Right renal pelvis (tissue), 4 donors: Measurements from ENCODE around the gene CFAP70. TPM values are rescaled to one million over a fixed set of nuclear protein-coding genes. Genes with fewer than 3 reads are reported as not detected.
"Not testable (repeated sequence)": the region's sequence is repeated elsewhere in the genome, so short reads cannot be mapped to it uniquely, and the experiment has no call there.

Source experiments
- DNase-seq, 4 donors: peaks; one replicate each; pipeline ENCODE4 v3.0.0-alpha.2; 2013; ENCODE audit warnings: low read depth in 4 of 4, low spot score in 3 of 4, missing footprints in 1 of 4
- polyA plus RNA-seq, 4 donors: library from polyadenylated mRNA; unstranded; fragments of 120-200 nt; gene quantifications; one replicate each; pipeline ENCODE4 v1.2.1, GENCODE V29; 2013; ENCODE audit not compliant: insufficient read length in 4 of 4

CFAP70 gene
- polyA plus RNA-seq: 10 to 100 TPM; 11.9 to 18.7 (median 12.1) TPM

DNA sequence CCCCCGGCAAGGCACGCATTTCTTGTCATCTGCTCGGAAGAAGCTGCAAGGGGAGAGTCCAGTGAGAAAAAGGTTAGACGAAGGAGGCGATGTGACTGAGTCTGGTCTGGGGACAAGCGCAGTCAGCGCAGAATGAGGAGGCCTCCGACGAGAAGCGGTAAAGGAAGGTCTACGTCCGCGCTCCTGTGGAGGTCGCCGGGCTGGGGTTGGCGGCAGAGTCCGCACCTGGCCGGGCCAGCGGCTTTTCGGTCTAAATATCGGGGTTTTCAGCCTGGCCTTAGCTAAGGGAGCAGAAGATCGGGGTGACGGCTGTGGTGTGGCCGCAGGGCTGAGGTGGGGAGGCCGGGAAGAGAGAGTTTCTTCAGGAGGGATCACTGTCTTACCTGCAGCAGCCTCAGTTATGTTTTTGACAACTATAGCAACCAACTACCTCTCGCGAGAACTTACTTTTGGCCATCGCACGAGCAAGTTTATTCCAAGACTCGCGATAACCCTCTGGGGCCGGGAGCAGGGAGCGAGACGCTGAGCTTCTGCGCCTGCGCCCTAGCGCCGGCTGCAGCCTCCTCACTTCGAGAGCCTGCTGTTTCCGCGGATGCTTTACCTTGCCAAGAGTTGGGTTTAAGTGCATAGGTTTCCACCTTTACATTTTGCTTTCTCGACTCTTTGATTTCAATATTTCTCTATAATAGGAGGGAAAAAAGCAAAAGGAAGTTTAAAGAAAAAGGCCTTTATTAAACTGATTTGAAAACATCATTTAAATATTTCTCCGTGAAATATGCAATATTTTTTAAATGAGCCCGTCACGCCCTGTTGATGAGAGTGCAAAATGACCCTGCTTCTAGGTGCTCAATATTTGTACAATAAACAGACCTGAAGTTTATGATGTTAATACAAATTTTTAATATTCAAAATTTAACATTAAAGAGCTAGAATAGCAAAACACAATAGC, at the start of gene CFAP70:
Gene CFAP70 (minus strand): TSS at position 534 of the 949 bp plus-strand sequence. CDS start 4,068 bp downstream, outside the sequence.
- peak; percentile 93 to 97 (median 95) for DNase-seq

DNA sequence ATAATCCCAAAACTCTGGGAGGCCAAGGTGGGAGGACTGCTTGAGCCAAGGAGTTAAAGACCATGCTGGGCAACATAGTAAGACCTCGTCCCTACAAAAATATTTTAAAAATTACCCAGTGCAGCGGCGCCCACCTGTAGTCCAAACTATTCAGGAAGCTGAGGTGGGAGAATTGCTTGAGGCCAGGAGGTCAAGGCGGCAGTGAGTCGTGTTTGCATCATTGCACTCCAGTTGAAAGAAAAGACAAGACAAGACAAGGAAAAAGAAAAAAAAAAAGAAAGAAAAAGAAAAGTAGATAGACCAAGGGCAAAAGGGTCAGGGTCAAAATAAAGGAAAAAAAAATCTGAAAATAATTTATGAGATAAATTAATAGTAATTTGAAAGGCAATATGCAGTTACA, 49.4 kb upstream of the CFAP70 start:
- no peak for DNase-seq

DNA sequence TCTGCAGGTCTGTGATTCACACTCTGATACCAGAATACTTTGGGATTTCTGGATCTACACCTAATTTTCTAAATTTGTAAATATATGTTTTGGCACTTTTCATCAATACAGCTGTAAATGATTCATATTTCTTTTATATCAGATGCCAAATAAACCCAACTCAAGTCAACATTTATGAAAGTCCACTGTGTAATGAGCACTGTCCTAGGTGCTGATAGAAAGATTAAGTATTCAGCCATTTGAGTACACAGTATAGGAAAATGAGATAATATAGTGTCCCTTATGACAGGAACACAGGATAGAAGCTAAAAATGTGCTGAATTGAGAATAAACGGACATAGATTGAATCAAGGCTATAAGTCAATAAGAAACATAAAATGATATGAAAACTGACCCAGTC, 48.8 kb upstream of the CFAP70 start:
- no peak for DNase-seq

DNA sequence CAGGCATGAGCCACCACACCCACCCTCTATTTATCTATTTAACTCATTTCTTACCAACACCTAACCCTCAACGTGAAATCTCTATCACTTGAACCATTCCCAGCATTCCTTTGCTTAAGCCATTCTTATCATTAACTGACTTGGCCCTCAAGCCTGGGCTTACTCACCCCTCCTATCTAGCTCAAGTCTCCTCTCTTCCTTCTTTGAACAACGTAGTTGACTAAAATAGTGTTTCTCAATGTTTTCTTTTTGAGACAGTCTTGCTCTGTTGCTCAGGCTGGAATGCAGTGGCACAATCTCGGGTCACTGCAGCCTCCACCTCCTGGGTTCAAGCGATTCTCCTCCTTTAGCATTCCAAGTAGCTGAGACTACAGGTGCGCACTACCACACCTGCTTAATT, 48.2 kb upstream of the CFAP70 start:
- DNase-seq: no peak

DNA sequence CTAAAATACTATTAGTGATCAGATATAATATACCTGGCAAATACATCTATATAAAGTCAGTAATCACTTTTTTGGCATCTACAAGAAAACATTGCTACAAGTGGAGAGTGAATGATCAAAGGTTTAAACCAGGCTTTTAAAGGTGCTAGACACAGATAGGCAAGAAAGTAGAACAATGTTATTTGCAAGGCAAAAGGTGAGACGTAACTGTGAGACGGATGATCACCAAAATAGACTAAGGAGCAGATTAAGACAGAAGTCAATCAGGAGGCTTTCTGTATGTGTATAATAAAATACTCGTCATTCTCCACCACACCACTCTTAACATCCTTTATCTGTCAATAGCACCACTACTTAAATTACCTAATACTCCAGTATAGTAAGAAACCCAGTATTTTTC, 46.9 kb upstream of the CFAP70 start:
- no peak for DNase-seq

DNA sequence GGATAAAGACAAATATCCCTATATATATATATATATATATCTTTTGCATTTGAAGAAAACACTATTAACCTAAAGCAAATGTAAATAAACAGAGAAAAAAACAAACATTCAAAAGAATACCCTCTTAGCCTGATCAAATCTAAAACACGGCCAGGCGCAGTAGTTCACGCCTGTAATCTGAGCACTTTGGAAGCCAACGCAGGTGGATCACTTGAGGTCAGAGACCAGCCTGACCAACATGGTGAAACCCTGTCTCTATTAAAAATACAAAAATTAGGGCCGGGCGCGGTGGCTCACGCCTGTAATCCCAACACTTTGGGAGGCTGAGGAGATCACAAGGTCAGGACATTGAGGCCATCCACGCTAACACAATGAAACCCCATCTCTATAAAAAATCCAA, 46.0 kb upstream of the CFAP70 start:
- DNase-seq: no peak

DNA sequence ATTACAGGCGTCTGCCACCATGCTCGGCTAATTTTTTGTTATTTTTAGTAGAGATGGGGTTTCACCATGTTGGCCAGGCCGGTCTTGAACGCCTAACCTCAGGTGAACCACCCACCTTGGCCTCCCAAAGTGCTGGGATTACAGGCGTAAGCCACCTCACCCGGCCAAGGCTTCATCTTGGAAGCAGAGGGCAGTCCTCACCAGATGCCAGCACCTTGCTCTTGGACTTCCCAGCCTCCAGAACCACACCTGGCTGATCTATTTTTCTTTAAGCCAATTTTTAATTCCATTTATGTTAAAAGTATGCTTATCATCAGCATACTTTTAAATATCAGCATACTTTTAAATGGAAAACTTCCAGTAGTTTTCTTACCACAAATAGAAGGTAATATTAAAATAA, 43.0 kb upstream of the CFAP70 start:
- DNase-seq: no peak

DNA sequence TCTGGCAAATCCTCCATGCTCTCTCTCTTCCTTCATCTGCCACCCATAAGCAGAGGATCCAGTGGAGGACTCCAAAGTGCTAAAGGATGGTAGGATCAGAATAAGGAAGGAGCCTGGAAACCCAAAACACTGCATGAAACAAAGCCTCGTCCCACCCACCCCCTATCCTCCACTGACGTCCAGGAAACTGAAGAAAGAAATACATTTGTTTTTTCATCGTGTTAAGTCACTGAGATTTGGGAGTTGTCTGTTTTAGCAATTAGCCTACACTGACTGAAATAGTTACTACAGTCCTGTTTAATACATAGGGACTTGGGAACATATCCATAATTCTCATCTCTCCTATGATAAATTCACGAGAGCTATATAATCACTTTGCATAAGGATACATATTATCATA, 40.4 kb upstream of the CFAP70 start:
- DNase-seq: no peak

DNA sequence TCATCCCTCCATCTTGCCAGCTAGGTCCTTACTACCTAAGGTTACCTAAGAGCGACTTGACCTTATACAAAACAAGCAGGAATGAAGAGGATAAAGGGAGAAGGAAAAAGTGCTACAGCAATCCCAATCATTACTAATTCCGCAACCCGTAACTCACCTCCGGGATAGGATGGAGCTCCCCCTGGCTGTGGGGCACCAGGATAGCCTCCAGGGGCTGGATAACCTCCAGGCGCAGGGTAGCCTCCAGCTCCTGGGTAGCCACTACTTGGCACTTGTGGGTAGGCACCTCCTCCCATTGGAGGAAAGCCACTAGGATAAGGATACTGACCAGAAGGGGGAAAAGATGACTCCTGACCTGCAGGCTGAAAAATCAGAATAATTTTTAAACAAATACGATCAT, 39.4 kb upstream of the CFAP70 start:
- no peak for DNase-seq

DNA sequence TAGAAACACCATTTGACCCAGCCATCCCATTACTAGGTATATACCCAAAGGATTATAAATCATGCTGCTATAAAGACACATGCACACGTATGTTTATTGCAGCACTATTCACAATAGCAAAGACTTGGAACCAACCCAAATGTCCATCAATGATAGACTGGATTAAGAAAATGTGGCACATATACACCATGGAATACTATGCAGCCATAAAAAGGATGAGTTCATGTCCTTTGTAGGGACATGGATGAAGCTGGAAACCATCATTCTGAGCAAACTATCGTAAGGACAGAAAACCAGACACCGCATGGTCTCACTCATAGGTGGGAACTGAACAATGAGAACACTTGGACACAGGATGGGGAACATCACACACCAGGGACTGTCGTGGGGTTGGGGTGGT, 35.7 kb upstream of the CFAP70 start:
- DNase-seq: not testable (repeated sequence)

DNA sequence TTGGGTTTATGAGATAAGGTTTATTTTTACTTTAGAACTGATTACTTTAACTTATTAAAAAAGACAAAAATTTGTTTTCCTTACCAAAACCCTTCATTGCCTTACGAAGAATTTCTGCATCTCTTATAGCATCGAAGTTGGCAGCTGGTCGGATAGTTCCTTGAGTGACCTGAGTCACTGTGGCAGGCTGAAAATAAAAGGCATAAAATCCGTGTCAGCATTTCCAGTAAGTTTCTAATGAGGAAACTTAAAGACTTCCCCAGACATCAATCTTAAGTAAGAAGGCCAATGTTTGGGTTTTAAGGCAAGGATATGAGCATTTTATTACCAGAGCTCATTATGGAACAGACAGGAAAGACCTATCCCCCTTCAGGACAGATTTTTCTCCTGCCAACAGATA, 29.6 kb upstream of the CFAP70 start:
- DNase-seq: no peak

DNA sequence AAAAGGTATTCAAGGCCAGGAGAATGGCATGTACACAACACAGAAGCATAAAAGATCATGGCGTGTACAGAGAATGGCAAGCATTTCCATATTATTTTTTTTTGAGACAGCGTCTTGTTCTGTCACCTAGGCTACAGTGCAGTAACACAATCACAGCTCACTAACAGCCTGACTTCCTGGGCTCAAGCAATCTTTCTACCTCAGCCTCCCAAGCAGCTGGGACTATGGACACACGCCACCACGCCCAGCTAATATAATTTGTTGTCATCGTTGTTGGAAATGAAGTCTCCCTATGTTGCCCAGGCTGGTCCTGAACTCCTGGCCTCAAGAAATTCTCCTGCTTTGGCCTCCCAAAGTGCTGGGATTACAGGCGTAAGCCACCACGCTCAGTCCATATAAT, 27.9 kb upstream of the CFAP70 start:
- no peak for DNase-seq

DNA sequence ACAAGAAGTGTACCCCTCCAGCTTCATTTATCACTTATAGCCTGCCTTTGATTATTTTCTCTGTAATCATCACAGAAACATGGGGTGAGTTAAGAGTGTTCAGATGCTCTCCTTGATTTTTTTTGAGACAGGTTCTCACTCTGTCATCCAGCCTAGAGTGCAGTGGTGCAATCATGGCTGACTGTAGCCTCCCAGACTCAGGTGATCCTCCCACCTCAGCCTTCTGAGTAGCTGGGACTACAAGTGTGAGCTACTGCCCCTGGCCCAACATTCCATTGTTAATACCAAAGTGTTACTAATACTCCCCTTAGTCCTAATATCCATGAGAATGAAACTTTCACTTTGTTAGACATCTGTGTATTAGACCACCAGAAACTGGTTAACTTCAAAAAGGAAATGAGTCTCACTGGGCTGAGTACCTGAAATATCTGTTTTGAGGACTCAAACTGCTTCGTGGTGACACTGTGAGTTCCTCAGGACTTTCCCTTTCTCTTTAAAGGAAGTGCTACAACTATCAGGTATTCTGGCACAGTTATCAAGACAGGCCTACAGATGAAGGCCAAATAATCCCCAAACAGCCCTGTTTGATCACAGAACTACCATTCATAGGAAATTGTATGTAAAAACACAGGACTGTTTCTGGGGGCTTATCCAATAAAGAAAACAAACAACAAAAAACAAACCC, 20.5 kb upstream of the CFAP70 start:
- DNase-seq: no peak

DNA sequence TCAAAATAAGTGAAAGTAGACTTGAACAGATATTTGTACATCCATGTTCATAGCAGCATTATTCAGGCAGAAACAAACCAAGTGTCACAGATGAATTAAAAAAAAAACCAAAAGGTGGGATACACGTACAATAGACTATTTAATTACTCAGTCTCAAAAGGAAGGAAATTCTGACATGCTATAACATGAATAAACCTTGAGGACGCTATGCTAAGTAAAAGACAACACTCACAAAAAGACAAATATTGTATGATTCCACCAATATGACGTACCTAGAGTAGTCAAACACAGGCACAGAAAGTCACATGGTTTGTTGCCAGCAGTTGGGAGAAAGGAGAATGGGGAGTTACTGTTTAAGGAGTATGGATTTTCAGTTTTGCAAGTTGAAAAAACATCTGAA, 18.0 kb upstream of the CFAP70 start:
- no peak for DNase-seq

DNA sequence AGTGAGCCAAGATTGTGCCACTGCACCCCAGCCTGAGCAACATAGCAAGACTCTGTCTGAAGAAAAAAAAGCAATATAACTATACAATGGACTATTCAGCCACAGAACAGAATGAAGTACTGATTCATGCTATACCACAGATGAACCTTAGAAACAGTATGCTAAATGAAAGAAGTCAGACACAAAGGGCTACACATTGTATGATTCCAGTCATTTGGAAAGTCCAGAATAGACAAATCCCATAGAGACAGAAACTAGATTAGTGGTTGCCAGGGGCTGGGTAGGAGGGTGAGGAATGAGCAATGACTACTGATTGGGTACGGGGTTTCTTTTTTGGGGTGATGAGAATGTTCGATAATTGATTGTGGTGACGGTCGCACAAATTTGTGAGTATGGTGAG, 9.6 kb upstream of the CFAP70 start:
- DNase-seq: no peak

DNA sequence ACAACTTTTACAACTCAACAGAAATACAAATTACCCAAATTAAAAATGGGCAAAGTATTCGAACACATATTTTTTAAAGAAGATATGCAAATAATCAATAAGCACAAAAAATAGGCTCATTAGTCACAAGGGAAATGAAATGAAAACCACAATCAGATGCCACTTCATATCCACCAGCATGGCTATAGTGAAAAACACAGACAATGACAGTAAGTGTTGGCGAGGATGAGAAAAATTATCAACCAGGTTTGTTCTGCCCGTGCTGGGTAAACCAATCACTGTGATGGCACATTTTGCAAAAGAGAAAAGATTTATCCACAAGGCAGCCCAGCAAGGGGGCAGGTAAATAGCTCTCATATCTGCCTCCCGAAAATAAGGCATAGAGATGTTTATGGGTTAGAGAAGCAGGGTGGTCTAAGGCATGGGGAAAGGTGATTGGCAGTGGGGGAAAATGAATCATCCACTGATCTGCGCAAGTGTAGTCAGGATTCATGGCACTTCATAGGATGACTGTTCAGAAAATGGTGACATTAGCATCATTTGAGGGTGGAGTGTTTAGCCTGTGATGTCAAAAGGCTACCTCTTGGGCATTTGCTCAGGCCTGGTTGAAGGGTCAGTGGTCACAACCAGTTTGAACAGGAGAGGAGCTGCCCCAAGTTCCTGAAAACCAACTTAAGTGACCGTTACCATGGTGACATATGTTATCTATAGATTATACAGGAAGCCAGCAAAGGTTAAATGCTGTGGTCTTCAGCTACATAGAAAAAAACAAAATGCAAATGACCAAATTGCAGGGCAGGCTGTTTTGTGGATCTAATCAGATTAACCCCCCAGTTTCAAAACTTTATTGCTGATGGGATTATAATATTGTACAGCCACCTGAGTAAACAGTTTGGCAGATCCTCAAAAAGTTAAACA, 8.0 kb upstream of the CFAP70 start:
- no peak for DNase-seq

DNA sequence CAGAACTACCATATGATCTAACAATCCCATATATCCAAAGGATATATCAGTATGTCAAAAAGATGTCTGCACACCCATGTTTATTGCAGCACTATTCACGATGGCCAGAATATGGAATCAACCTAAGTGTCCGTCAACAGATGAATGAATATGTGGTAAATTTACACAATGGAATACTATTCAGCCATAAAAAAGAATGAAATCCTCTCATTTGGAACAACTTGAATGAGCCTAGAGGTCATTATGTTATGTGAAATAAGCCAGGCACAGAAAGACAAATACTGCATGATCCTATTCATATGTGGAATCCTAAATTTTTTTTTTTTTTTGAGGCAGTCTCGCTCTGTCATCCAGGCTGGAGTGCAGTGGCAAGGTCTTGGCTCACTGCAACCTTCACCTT, 6.3 kb upstream of the CFAP70 start:
- DNase-seq: no peak

DNA sequence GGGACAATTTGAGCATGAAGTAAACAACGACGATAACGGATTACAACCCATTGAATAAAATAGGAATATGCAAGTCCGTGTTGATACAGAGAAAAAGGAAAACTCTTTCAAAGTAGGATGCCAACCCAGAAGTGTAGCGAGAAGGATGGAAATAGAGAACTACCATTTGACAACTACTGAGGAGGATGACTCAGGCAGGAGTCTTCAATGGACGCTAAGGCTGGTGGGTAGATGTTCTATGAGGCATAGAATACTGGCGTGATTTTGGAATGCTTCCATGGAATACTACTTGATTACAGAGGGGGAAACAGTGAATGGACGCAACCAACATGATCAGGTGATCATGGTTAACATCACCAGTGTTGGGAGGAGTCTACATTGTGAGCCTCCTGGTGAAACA, 828 bp upstream of the CFAP70 start:
- DNase-seq: no peak

DNA sequence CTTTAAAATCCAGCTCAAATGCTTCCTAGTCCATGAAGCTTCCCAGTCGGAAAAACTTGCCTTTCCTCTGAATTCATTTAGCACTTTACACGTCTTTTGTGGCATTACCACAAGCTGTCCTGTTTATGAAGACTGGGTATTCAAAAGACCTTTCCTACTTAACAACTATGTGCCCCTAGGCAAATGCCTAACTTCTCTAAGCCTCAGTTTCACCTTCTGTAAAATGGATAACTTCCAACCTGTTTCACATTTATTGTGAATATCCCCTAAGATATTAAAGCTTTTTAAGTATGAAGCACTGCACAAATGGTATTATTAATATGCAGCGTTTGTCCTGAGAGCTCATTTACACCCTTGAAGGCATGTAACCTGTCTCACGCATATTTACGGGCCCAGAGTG, 843 bp downstream of the CFAP70 start:
- DNase-seq: no peak

DNA sequence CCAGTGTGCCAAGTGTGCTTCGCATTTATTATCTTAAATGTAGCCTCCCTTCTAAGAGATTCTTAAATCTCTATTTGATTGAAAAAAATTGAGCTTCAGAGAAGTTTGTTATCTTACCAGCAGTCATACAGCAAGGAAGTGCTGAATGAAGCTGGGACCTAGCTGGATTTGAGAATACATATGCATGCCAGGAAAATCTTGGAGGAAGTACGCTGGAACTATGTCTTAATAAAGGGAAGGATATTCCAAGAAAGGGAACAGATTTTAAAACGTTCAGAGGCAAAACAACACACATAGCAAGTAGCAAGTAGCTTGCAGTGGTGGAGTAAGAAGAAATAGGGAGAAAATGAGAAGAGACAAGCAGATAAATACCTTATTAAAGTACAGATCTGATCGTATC, 1.5 kb downstream of the CFAP70 start:
- no peak for DNase-seq

DNA sequence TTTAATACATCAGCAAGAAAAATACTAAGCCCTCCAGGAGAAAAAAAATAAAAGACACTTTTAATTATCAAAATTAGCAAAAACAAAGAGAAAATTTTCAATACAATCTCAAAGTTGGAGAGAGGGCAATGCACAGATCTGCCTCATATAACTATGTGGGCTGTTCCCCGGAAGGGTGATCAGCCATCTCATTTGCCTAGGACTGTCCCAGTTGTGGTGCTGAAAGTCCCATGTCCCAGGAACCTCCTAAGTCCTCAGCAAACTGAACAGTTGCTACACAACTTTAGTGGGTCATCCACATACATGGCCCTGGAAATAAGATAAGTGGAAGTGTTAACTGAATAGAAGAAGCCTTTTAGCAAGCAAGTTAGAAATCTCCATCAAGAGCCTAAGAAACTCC, 14.4 kb downstream of the CFAP70 start:
- DNase-seq: no peak
